ENCODE measurements around the gene FERMT3.

FERMT3 gene

DNA sequence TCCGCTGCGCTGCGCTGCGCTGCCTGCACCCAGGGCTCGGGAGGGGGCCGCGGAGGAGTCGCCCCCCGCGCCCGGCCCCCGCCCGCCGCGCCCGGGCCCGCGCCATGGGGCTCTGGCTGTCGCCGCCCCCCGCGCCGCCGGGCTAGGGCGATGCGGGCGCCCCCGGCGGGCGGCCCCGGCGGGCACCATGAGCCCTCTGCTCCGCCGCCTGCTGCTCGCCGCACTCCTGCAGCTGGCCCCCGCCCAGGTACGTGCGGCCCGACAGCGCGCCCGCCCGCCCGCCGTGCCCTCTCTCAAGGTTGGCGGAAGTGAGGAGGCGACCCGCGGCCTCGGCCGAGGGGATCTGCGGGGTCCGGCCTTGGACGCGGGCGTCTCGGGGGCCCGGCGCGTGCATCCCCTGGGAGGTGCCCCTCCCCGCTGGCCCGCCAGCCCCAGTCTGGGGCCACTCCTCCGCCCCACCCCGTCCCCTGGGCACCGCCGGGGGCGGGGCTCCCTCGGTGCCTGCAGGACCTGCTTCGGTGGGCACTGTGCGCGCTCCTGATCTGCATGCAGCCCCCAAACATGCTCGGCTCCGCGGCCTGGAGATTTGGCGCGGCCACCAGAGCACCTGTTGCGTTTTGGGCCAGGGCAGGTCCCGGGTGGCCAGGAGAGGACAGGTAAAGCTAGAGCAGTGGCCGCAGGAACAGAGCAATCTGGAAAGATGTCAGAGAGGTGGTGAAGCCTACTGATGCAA is 28.3 kb downstream of the FERMT3 start:
- ChIA-PET CTCF (no interaction called here), POLR2A (interaction anchor here (1.0 to 5.3 kb wide), 4 partner anchors 10 to 15 kb away, joined by 4 to 59 read pairs (median 10); partner anchors contain the start of genes FKBP2 and PPP1R14B)
- TF ChIP-seq, protein P1, sequence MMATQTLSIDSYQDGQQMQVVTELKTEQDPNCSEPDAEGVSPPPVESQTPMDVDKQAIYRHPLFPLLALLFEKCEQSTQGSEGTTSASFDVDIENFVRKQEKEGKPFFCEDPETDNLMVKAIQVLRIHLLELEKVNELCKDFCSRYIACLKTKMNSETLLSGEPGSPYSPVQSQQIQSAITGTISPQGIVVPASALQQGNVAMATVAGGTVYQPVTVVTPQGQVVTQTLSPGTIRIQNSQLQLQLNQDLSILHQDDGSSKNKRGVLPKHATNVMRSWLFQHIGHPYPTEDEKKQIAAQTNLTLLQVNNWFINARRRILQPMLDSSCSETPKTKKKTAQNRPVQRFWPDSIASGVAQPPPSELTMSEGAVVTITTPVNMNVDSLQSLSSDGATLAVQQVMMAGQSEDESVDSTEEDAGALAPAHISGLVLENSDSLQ (IDR thresholded peaks at IDR 0.05) = no peak
- no peak for TF ChIP-seq BHLHE40 (IDR thresholded peaks at IDR 0.05; ENCODE audit: borderline replicate concordance)
- TF ChIP-seq ZNF384 (IDR thresholded peaks at IDR 0.05) = no peak
- no peak for TF ChIP-seq FOXK2 (IDR thresholded peaks at IDR 0.05)
- no peak for TF ChIP-seq CTBP1 (IDR thresholded peaks at IDR 0.05; ENCODE audit: borderline replicate concordance)
- TF ChIP-seq ARNT (IDR thresholded peaks at IDR 0.05) = no peak
- no peak for TF ChIP-seq HDGF (IDR thresholded peaks at IDR 0.05; ENCODE audit: borderline replicate concordance)
- TF ChIP-seq FOXM1 (IDR thresholded peaks at IDR 0.05; ENCODE audit: borderline replicate concordance) = no peak
- no peak for TF ChIP-seq NFRKB (IDR thresholded peaks at IDR 0.05)
- TF ChIP-seq FOXA1 (IDR thresholded peaks at IDR 0.05) = no peak
- TF ChIP-seq TARDBP (IDR thresholded peaks at IDR 0.05) = no peak
- no peak for TF ChIP-seq LEF1 (IDR thresholded peaks at IDR 0.05; ENCODE audit: borderline replicate concordance)
- TF ChIP-seq L3MBTL2 (conservative IDR thresholded peaks at IDR 0.05) = no peak
- TF ChIP-seq SUZ12 (IDR thresholded peaks at IDR 0.05) = no peak
- TF ChIP-seq ELF4 (IDR thresholded peaks at IDR 0.05) = no peak
- no peak for TF ChIP-seq SP1 (IDR thresholded peaks at IDR 0.05)
- DNase-seq (ENCODE audit: extremely low spot score) = no peak

- no peak for DNase-seq (ENCODE audit: extremely low spot score)
- CTCF ChIA-PET = no interaction called here
- no peak for TF ChIP-seq NFRKB (IDR thresholded peaks at IDR 0.05)
- no peak for TF ChIP-seq L3MBTL2 (conservative IDR thresholded peaks at IDR 0.05)
- TF ChIP-seq, protein P1 (IDR thresholded peaks at IDR 0.05) = peak; percentile 27; the same call in 1 of the 2 replicates
- TF ChIP-seq FOXA1 (IDR thresholded peaks at IDR 0.05) = no peak
- POLR2A ChIA-PET = interaction anchor here (2.5 to 2.8 kb wide), 2 partner anchors 11 to 14 kb away, joined by 8 to 12 read pairs; partner anchors contain the start of gene PPP1R14B
These were observed 29.1 kb downstream of the FERMT3 start for GRCh38 chr11:64235437-64236161.

- no peak for DNase-seq (ENCODE audit: extremely low spot score)
- CTCF ChIA-PET = interaction anchor here (0.7 kb wide), 1 partner anchor 45 kb away, joined by 3 read pairs; no protein-coding TSS in a partner anchor
- POLR2A ChIA-PET = interaction anchor here (2.5 to 3.8 kb wide), 3 partner anchors 9 to 52 kb away, joined by 8 to 13 read pairs (median 12); partner anchors contain the start of genes PPP1R14B and STIP1
- TF ChIP-seq FOXM1 (IDR thresholded peaks at IDR 0.05; ENCODE audit: borderline replicate concordance) (no peak), SP1 (IDR thresholded peaks at IDR 0.05) (no peak), NFRKB (IDR thresholded peaks at IDR 0.05) (no peak), BHLHE40 (IDR thresholded peaks at IDR 0.05; ENCODE audit: borderline replicate concordance) (no peak), TARDBP (IDR thresholded peaks at IDR 0.05) (no peak), ARNT (IDR thresholded peaks at IDR 0.05) (no peak), CTBP1 (IDR thresholded peaks at IDR 0.05; ENCODE audit: borderline replicate concordance) (no peak), ZNF384 (IDR thresholded peaks at IDR 0.05) (no peak), FOXA1 (IDR thresholded peaks at IDR 0.05) (no peak), L3MBTL2 (conservative IDR thresholded peaks at IDR 0.05) (no peak), SUZ12 (IDR thresholded peaks at IDR 0.05) (no peak), LEF1 (IDR thresholded peaks at IDR 0.05; ENCODE audit: borderline replicate concordance) (no peak)
- TF ChIP-seq, protein P1 (IDR thresholded peaks at IDR 0.05) = no peak
These were observed 31.0 kb downstream of the FERMT3 start for GRCh38 chr11:64237484-64237951.

DNA sequence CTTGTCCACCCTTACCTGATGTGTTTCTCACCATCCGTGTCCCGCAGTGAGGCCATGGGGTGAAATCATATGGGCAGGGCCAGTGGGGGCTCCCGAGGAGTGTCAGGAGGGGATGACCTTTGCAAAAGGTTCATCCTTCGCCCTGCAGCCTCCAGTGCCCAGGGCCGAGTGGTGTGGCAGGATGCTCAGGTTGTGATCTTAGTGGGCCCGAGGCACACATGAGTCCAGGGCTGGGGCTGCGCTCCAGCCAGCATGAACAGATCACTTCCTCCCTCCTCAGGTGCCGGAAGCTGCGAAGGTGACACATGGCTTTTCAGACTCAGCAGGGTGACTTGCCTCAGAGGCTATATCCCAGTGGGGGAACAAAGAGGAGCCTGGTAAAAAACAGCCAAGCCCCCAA is 31.6 kb downstream of the FERMT3 start:
- ChIA-PET POLR2A (interaction anchor here (1.0 to 3.8 kb wide), 3 partner anchors 9 to 53 kb away, joined by 3 to 13 read pairs (median 10); partner anchors contain the start of genes NUDT22, PPP1R14B, STIP1 and TRPT1), CTCF (no interaction called here)
- DNase-seq (ENCODE audit: extremely low spot score) = no peak
- TF ChIP-seq TARDBP (IDR thresholded peaks at IDR 0.05) (no peak), SP1 (IDR thresholded peaks at IDR 0.05) (no peak), BHLHE40 (IDR thresholded peaks at IDR 0.05; ENCODE audit: borderline replicate concordance) (no peak), FOXA1 (IDR thresholded peaks at IDR 0.05) (no peak), ARNT (IDR thresholded peaks at IDR 0.05) (no peak), ZNF384 (IDR thresholded peaks at IDR 0.05) (no peak), ELF4 (IDR thresholded peaks at IDR 0.05) (no peak), CTBP1 (IDR thresholded peaks at IDR 0.05; ENCODE audit: borderline replicate concordance) (no peak), L3MBTL2 (conservative IDR thresholded peaks at IDR 0.05) (no peak), FOXK2 (IDR thresholded peaks at IDR 0.05) (no peak), NFRKB (IDR thresholded peaks at IDR 0.05) (no peak), SUZ12 (IDR thresholded peaks at IDR 0.05) (no peak)

GRCh38 chr11:64238999-64239398 is 32.5 kb downstream of the FERMT3 start:
- TF ChIP-seq ELF4 (IDR thresholded peaks at IDR 0.05) (no peak), CTBP1 (IDR thresholded peaks at IDR 0.05; ENCODE audit: borderline replicate concordance) (no peak), FOXA1 (IDR thresholded peaks at IDR 0.05) (no peak), NFRKB (IDR thresholded peaks at IDR 0.05) (no peak), L3MBTL2 (conservative IDR thresholded peaks at IDR 0.05) (no peak), FOXK2 (IDR thresholded peaks at IDR 0.05) (no peak), FOXM1 (IDR thresholded peaks at IDR 0.05; ENCODE audit: borderline replicate concordance) (no peak), TARDBP (IDR thresholded peaks at IDR 0.05) (no peak), HDGF (IDR thresholded peaks at IDR 0.05; ENCODE audit: borderline replicate concordance) (no peak)
- TF ChIP-seq, protein P1 (IDR thresholded peaks at IDR 0.05) = no peak
- ChIA-PET POLR2A (interaction anchor here (1.0 to 3.8 kb wide), 6 partner anchors 8 to 54 kb away, joined by 3 to 13 read pairs (median 4); partner anchors contain the start of genes NUDT22, PLCB3, PPP1R14B and STIP1), CTCF (interaction anchor here (1.2 to 1.7 kb wide), 2 partner anchors 34 to 66 kb away, joined by 3 to 4 read pairs; partner anchors contain the start of gene ESRRA)
- DNase-seq (ENCODE audit: extremely low spot score) = no peak
